GM23248 (cell line): ENCODE measurements around the gene MAPK8. TPM values are rescaled to one million over a fixed set of nuclear protein-coding genes. Genes with fewer than 3 reads are reported as not detected.

ENCODE experiments used
- DNase-seq: peaks from one replicate; pipeline ENCODE4 v3.0.0-alpha.2; 2015
- H2AFZ ChIP-seq: fragments of 200-600 bp; sonication (generic); 2 replicates; pipeline ENCODE4 v1.6.1; 2016; ENCODE audit warnings: antibody characterized with exemption
- H3F3A ChIP-seq: fragments of 200-600 bp; sonication (generic); 2 replicates; pipeline ENCODE4 v1.6.1; 2016; ENCODE audit warnings: mild to moderate bottlenecking, antibody characterized with exemption, mixed run types; ENCODE audit not compliant: insufficient read depth
- H3K27ac ChIP-seq: fragments of 200-600 bp; sonication (generic); 2 replicates; pipeline ENCODE4 v1.5.1; 2016; ENCODE audit warnings: mild to moderate bottlenecking
- H3K27me3 ChIP-seq: fragments of 200-600 bp; sonication (generic); replicated peaks from 2 replicates; pipeline ENCODE4 v1.6.1; 2016; ENCODE audit warnings: mild to moderate bottlenecking; ENCODE audit not compliant: insufficient read depth
- H3K36me3 ChIP-seq: fragments of 200-600 bp; sonication (generic); 2 replicates; pipeline ENCODE4 v1.6.1; 2016; ENCODE audit warnings: low read depth, mild to moderate bottlenecking
- H3K4me1 ChIP-seq: fragments of 200-600 bp; sonication (generic); 2 replicates; pipeline ENCODE4 v1.6.1; 2016; ENCODE audit warnings: mild to moderate bottlenecking; ENCODE audit not compliant: insufficient read depth
- H3K4me2 ChIP-seq: fragments of 200-600 bp; sonication (generic); one replicate; pipeline ENCODE4 v1.6.1; 2016; ENCODE audit warnings: mild to moderate bottlenecking; ENCODE audit not compliant: unreplicated experiment
- H3K4me3 ChIP-seq: fragments of 200-600 bp; sonication (generic); 2 replicates; pipeline ENCODE4 v1.5.1; 2016; ENCODE audit warnings: mild to moderate bottlenecking
- H3K79me2 ChIP-seq: fragments of 200-600 bp; sonication (generic); 2 replicates; pipeline ENCODE4 v1.6.1; 2016; ENCODE audit warnings: mild to moderate bottlenecking; ENCODE audit not compliant: insufficient read depth
- H3K9ac ChIP-seq: fragments of 200-600 bp; sonication (generic); 2 replicates; pipeline ENCODE4 v1.6.1; 2016; ENCODE audit warnings: mild to moderate bottlenecking
- H3K9me2 ChIP-seq: fragments of 200-600 bp; sonication (generic); 2 replicates; pipeline ENCODE4 v1.6.1; 2016; ENCODE audit warnings: mixed run types, mild to moderate bottlenecking, moderate library complexity; ENCODE audit not compliant: insufficient read depth
- H3K9me3 ChIP-seq: fragments of 200-600 bp; sonication (generic); one replicate; pipeline ENCODE4 v1.6.1; 2017; ENCODE audit warnings: low read depth
- H4K20me1 ChIP-seq: fragments of 200-600 bp; sonication (generic); 2 replicates; pipeline ENCODE4 v1.6.0; 2016; ENCODE audit not compliant: insufficient read depth
- EZH2 ChIP-seq: fragments of 200-600 bp; sonication (generic); IDR thresholded peaks from 2 replicates; pipeline ENCODE4 v1.6.1; 2018; ENCODE audit warnings: antibody characterized with exemption, mild to moderate bottlenecking; ENCODE audit not compliant: insufficient read depth, poor library complexity, severe bottlenecking
- EZH2phosphoT487 ChIP-seq: fragments of 200-600 bp; sonication (generic); IDR thresholded peaks from 2 replicates; pipeline ENCODE4 v1.6.1; 2018; ENCODE audit warnings: antibody characterized with exemption, moderate library complexity, mild to moderate bottlenecking, low read depth; ENCODE audit not compliant: insufficient read depth
- WGBS, 2 experiments: methylation state at CpG; one replicate each; pipeline ENCODE4 v1.1.6; 2015 to 2017; ENCODE audit warnings: low lambda C conversion rate in 2 of 2, low coverage in 1 of 2; ENCODE audit errors: missing lambda C conversion rate in 2 of 2; 5-methylcytosine and 5-hydroxymethylcytosine counted together
- in situ Hi-C: fragments of 300-500 bp; cut with MboI; formaldehyde crosslinking; loops from 2 replicates; pipeline ENCODE4 v1.15.0; 2020
- polyA plus RNA-seq: library from polyadenylated mRNA; unstranded; fragments of >200 nt; fragmentation: Nextera tagmentation; extraction: Ambion mirVana; gene quantifications from 2 replicates; pipeline ENCODE4 v1.2.1, GENCODE V29; 2016
- total RNA-seq: library from RNA; depleted of rRNA; stranded (reverse); fragments of >200 nt; shearing (Covaris generic); gene quantifications from 2 replicates; pipeline ENCODE4 v1.2.3, GENCODE V29; 2014

MAPK8 gene
- total and polyA plus RNA-seq, 2 experiments from 2014 or later = 44.4 to 78.7 TPM

DNA sequence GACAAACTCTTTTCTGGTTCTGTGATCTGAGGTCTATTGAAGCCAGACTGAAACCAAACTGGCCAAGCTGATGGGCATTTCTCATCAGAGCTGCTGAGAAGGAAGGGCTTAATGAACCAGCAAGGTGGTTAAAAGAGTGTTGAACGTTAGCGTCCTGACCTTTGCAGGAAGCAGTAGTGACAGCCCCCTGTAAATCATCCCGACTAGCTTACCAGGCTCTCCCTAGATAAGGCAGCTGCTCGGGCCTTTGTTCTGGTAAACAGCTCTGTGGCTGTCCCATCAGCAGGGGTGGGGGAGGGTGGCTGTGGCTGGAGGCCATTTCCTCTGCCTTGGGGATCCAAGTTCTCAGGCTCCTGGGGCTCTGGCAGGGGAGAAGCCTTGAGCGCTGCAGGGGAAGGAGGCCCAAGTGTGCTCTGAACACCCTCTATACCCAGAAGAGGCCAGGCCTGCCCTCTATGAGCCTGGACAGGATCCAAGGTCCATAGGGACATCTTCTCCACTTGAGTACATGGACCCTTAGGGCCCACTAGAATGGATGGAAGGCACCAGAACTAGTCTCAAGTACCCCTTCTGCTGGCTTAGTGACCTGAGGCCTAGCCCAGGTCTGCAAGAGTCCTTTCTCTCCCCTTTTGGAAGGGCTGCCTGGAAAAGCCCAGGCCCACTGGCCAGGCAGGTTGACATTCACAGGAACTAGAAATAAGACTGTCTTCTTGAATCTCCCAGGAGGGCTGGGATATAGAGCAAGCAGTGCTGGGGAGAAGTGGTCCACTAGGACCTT lies 163.8 kb downstream of the MAPK8 start:
- DNase-seq = no peak
- Histone ChIP-seq H3K9me3 (no peaks in the 10 kb centered on the region), H3F3A (peaks cover 12% of the 10 kb centered on the region; the same call in 1 of the 2 replicates), H3K27me3 (no peaks in the 10 kb centered on the region), H3K4me2 (no peak overlapping the region), H3K79me2 (peaks cover 79% of the 10 kb centered on the region), H3K4me1 (peaks cover 9% of the 10 kb centered on the region), H3K9me2 (no peaks in the 10 kb centered on the region), H4K20me1 (peaks cover 6% of the 10 kb centered on the region; the same call in 1 of the 2 replicates), H3K4me3 (no peak overlapping the region), H3K36me3 (peaks cover 13% of the 10 kb centered on the region), H3K27ac (no peak overlapping the region), H3K9ac (no peak overlapping the region), H2AFZ (no peak overlapping the region)
- no peak for TF ChIP-seq EZH2phosphoT487
- TF ChIP-seq EZH2 = no peak
- in situ Hi-C loops = no loop called here
- whole genome bisulfite sequencing, 2 experiments = 75 to 81% methylated on average over 5 of the region's 5 CpGs

DNA sequence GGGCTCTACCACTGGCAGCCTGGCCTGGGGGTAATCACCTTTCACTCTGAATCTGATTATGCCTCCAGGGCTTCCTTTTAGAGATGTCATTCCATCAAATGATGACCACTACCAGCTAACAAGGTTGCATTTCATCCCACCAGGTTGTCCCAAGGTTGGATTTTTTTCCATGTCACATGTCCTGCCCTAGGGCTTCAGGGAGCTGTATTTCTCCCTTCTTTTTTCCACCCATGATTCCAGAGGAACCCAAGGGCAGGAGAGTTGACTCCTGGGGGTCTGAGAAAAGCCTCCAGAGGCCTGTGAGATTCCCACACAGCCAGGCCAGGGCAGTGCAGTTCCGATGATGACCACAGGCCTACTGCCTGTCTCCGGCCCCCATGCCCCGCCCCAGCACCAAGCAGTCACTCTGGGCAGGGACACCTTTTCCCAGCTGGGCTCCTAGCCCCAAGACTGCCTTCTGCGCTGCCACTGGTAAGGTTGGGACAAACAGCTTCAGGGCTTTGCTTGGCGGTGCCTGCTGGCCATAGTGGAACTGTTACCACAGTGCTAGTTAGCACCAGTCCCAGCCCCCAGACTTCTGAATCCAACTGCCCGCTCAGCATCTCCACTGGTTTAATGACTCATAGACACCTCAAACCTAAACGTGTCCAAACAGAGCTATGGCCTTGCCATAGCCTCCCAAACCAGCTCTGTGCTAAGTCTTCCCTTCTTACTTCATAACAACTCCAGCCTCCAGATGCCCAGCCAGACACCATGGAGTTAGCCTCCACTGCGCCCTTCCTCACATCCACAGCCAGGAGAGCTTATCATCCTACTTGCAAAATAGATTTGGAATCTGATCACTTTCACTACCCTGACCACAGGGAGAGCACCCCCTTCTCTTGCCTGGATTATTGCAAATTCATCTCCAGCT lies 164.7 kb downstream of the MAPK8 start:
- Histone ChIP-seq H3K27me3 (no peaks in the 10 kb centered on the region), H3K4me3 (no peak overlapping the region), H4K20me1 (peaks cover 6% of the 10 kb centered on the region; the same call in 1 of the 2 replicates), H3K4me2 (no peak overlapping the region), H3F3A (peaks cover 12% of the 10 kb centered on the region; the same call in 1 of the 2 replicates), H3K9ac (no peak overlapping the region), H3K9me3 (no peaks in the 10 kb centered on the region), H3K4me1 (peaks cover 9% of the 10 kb centered on the region), H3K79me2 (peaks cover 77% of the 10 kb centered on the region), H2AFZ (no peak overlapping the region), H3K9me2 (no peaks in the 10 kb centered on the region), H3K27ac (no peak overlapping the region), H3K36me3 (peaks cover 13% of the 10 kb centered on the region)
- peak; percentile 56 for DNase-seq
- no peak for TF ChIP-seq EZH2phosphoT487
- TF ChIP-seq EZH2 = no peak
- 67 to 73% methylated on average over 8 of the region's 8 CpGs for WGBS, 2 experiments
- in situ Hi-C loops = no loop called here

DNA sequence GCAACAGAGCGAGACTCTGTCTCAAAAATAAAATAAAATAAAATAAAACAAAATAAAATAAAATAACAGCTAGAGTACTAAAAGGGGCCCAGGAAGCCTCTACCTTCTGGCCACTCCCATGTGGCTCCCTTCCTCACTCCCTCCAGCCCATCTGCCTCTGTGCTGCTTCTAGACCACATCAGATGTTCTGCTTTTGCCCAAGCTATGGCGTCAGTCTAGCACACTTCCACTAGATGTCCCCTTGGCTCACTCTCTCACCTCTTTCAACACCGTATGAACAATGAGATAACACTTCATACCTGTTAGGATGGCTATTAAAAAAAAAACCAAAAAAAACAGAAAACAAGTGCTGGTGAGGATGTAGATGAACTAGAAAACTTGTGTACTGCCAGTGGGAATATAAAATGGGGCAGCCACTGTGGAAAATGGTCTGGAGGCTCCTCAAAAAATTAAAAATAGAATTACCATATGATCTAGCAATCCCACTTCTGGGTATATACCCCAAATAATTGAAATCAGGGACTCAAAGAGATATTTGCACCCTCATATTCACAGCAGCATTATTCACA lies 166.1 kb downstream of the MAPK8 start:
- H3K9me3 ChIP-seq = no peaks in the 10 kb centered on the region
- 55 to 56% methylated on average over 3 of the region's 3 CpGs for WGBS, 2 experiments
- H3K9ac ChIP-seq = no peak overlapping the region
- H3K9me2 ChIP-seq = no peaks in the 10 kb centered on the region
- peaks cover 6% of the 10 kb centered on the region; the same call in 1 of the 2 replicates for H4K20me1 ChIP-seq
- DNase-seq = no peak
- H3K4me1 ChIP-seq = peaks cover 9% of the 10 kb centered on the region
- TF ChIP-seq EZH2 = no peak
- no peak for TF ChIP-seq EZH2phosphoT487
- H3F3A ChIP-seq = peaks cover 17% of the 10 kb centered on the region; the same call in 1 of the 2 replicates
- H2AFZ ChIP-seq = no peak overlapping the region
- no peak overlapping the region for H3K4me2 ChIP-seq
- H3K27ac ChIP-seq = no peak overlapping the region
- no peak overlapping the region for H3K4me3 ChIP-seq
- H3K79me2 ChIP-seq = peaks cover 81% of the 10 kb centered on the region
- no peaks in the 10 kb centered on the region for H3K27me3 ChIP-seq
- H3K36me3 ChIP-seq = peaks cover 13% of the 10 kb centered on the region
- in situ Hi-C loops = no loop called here

DNA sequence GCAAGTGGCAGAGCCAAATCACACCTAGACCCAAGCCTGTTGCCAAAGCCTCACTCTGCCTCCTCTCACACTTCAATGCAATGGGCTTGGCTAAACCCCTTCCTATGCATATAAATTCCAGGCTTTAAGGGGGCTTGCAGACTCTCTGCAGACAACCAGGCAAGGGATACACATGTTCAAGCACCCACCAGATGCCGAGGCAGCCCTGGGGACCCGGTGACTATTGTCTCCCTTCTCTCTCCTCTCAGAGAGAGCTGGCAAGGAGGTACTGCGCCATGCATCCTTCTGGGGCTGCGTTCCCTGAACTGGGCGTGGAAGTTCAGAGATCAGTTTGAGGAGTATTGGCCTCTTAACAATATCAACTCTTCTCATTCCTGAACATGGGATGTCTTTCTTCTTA lies 167.2 kb downstream of the MAPK8 start:
- H4K20me1 ChIP-seq = peaks cover 6% of the 10 kb centered on the region; the same call in 1 of the 2 replicates
- 93 to 99% methylated on average over 5 of the region's 5 CpGs for WGBS, 2 experiments
- H3K4me2 ChIP-seq = no peak overlapping the region
- TF ChIP-seq EZH2phosphoT487 (no peak), EZH2 (no peak)
- H3F3A ChIP-seq = peaks cover 18% of the 10 kb centered on the region; the same call in 1 of the 2 replicates
- H3K79me2 ChIP-seq = peaks cover 88% of the 10 kb centered on the region
- no peak for DNase-seq
- H3K27me3 ChIP-seq = no peaks in the 10 kb centered on the region
- no peak overlapping the region for H3K27ac ChIP-seq
- no peaks in the 10 kb centered on the region for H3K9me2 ChIP-seq
- H3K4me3 ChIP-seq = no peak overlapping the region
- peaks cover 13% of the 10 kb centered on the region for H3K36me3 ChIP-seq
- in situ Hi-C loops = no loop called here
- H3K4me1 ChIP-seq = peaks cover 9% of the 10 kb centered on the region
- no peak overlapping the region for H3K9ac ChIP-seq
- H2AFZ ChIP-seq = no peak overlapping the region
- no peaks in the 10 kb centered on the region for H3K9me3 ChIP-seq
